Kidney epithelial cell (primary cell): Measurements from ENCODE around the gene NLGN4X. TPM values are rescaled to one million over a fixed set of nuclear protein-coding genes. Genes with fewer than 3 reads are reported as not detected.
"Not testable (repeated sequence)": the region's sequence is repeated elsewhere in the genome, so short reads cannot be mapped to it uniquely, and the experiment has no call there.

ENCODE experiments used
- DNase-seq: peaks from one replicate; pipeline ENCODE4 v3.0.0-alpha.2; 2010; ENCODE audit warnings: low read depth
- H3K27me3 ChIP-seq: 2 replicates; pipeline ENCODE4 v1.6.0; 2011; ENCODE audit warnings: low read length; ENCODE audit not compliant: control insufficient read depth, insufficient read depth
- H3K36me3 ChIP-seq: 2 replicates; pipeline ENCODE4 v1.5.1; 2011; ENCODE audit warnings: low read length; ENCODE audit not compliant: control insufficient read depth, insufficient read depth
- H3K4me3 ChIP-seq: 2 replicates; pipeline ENCODE4 v1.5.1; 2011; ENCODE audit warnings: low read depth, mild to moderate bottlenecking, control low read depth, low read length
- total RNA-seq: library from RNA; depleted of rRNA; stranded (reverse); fragments of >200 nt; gene quantifications from 2 replicates; pipeline ENCODE4 v1.2.3, GENCODE V29; 2015
- TF ChIP-seq, protein P1 (sequence below): IDR thresholded peaks from 2 replicates; pipeline ENCODE4 v1.5.1; 2011; ENCODE audit warnings: mild to moderate bottlenecking, moderate library complexity, low read length, control low read depth, inconsistent platforms; ENCODE audit not compliant: insufficient read depth, poor library complexity, severe bottlenecking

The NLGN4X gene
- total RNA-seq, 1 donor from 2014 or later, result 1.5 TPM

DNA sequence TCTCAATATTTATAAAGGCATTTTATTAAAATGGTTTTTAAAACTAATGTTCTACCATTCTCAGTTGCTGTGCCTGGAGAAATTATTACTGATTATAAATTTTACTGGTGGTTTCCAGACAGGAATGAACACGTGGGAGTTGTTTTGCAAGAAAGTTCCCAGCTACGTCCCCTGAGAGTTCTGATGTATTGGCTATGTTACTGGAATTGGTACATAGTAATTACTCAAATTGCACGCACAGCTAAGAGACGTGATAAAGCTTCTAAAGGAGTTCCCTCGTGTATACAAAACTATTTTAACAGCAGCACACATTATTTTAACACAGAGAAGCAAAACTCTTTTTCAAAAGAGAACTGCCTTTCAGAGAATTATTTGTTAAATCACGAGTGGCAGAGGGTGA lies 292.2 kb downstream of the NLGN4X start:
- TF ChIP-seq, protein P1, sequence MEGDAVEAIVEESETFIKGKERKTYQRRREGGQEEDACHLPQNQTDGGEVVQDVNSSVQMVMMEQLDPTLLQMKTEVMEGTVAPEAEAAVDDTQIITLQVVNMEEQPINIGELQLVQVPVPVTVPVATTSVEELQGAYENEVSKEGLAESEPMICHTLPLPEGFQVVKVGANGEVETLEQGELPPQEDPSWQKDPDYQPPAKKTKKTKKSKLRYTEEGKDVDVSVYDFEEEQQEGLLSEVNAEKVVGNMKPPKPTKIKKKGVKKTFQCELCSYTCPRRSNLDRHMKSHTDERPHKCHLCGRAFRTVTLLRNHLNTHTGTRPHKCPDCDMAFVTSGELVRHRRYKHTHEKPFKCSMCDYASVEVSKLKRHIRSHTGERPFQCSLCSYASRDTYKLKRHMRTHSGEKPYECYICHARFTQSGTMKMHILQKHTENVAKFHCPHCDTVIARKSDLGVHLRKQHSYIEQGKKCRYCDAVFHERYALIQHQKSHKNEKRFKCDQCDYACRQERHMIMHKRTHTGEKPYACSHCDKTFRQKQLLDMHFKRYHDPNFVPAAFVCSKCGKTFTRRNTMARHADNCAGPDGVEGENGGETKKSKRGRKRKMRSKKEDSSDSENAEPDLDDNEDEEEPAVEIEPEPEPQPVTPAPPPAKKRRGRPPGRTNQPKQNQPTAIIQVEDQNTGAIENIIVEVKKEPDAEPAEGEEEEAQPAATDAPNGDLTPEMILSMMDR, result no peak
- no peaks in the 10 kb centered on the region for H3K27me3 ChIP-seq
- H3K4me3 ChIP-seq, result no peak overlapping the region
- DNase-seq, result no peak
- H3K36me3 ChIP-seq, result no peaks in the 10 kb centered on the region

DNA sequence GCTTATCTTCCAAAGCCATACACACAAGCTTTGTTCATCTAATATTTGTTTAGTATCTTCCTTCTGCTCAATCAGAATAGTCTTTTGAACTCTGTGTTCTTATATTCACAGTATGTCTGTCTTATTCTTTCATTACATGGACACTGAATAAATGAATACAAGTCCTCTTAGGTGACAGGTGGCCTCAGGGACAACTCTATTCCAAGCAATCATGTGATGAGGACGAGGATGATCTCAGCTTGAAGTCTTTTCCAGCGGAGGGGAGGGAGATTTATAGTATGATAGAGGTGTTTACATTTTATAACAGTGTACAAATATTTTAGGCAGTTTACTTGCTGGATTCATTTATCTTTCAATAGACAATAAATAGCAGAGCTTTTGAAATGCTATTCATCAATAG lies 300.4 kb downstream of the NLGN4X start:
- Histone ChIP-seq H3K36me3 (no peaks in the 10 kb centered on the region), H3K27me3 (no peaks in the 10 kb centered on the region), H3K4me3 (no peak overlapping the region)
- no peak for DNase-seq
- TF ChIP-seq, protein P1, result no peak

DNA sequence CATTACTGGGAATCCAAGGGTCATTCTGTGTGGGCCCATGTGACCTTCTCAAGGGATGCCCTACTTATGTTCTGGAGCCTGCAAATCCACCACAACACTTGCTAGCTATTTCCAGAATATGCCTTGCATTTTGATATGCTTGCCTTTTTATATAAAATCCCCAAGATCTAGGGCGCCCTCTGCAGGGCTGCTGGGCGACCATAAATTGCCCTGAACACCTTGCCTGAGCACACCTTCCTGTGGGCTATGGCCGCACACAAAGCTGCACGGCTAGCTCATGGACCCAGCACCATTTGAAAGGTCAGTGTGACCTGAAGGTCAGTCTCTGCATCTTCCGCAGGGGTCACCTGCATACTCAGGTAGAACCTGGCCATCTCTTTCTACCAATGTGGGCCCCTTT lies 311.7 kb downstream of the NLGN4X start:
- DNase-seq, result no peak
- TF ChIP-seq, protein P1, result no peak
- H3K27me3 ChIP-seq, result no peaks in the 10 kb centered on the region
- no peaks in the 10 kb centered on the region for H3K36me3 ChIP-seq
- no peak overlapping the region for H3K4me3 ChIP-seq

DNA sequence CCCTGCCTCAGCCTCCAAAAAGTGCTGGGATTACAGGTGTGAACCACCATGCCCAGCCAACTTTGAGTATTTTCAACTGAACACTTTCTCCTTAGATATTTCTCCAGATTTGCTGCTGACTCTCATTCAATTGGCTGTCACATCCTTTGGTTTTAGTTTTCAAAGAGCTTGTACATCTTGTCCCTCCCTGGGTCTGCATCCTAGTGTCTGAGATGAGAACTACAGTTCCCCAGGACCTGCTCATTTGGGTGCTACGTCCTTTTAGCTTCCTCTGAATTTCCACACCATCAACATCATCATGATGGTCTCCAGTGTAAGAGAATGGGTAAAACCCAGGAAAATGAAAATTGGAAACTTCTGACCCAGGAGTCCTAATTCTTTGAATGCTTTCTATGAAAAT lies 312.9 kb downstream of the NLGN4X start:
- DNase-seq, result no peak
- no peak overlapping the region for H3K4me3 ChIP-seq
- TF ChIP-seq, protein P1, result no peak
- H3K27me3 ChIP-seq, result no peaks in the 10 kb centered on the region
- no peaks in the 10 kb centered on the region for H3K36me3 ChIP-seq

DNA sequence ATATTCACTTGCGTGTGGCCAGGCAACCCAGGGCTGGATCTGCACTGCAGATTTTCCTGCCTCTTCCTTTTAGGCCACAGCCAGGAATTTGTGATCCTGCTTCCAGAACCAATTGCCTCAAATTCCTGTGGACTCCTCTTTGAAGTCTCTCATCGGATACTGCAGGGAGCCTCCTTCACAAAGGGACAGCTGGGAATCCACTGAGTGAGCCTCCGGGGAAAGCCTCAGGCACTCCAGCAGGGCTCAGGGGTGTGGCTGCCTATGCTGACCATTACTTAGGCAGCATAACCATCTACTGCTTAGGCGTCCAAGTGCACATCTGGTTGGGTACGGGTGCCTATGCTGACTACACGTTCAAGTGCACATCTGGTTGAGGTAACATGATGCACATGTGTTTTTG lies 321.5 kb downstream of the NLGN4X start:
- Histone ChIP-seq H3K36me3 (no peaks in the 10 kb centered on the region), H3K4me3 (no peak overlapping the region), H3K27me3 (no peaks in the 10 kb centered on the region)
- TF ChIP-seq, protein P1, result no peak
- DNase-seq, result no peak

DNA sequence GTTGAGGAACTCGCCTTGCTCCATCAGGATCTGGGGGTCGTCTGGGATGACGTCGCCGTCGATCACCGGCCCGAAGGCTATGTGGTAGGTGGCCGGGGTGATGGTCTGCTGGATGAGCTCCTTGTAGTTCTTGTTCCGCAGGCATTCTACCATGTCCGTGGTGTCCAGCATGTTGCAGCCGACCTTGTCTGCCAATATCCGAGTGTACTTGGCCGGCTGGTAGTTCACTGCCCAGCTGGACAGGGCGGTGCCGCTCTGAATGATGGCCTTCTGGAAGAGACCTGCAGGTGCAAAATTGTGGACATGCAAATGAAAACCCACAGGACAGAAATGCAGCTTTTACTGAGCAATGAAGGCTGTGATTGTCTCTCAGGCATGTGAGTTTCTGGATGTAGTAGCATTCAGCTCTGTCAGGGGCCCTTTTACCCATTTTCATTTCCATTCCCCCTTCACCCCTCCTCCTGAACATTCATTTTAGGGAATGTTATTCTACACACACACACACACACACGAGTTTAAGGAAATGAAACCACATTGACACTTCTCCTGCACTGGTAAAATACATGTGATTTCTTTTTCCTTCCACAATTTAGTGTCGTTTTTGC lies 325.0 kb downstream of the NLGN4X start:
- DNase-seq, H3K4me3 ChIP-seq, H3K36me3 ChIP-seq, H3K27me3 ChIP-seq: not testable (repeated sequence)
